GM12801 (cell line): ENCODE data around the gene BABAM2.

Experiments used
- CTCF ChIP-seq: IDR thresholded peaks from one replicate; pipeline ENCODE4 v1.5.1; 2011; ENCODE audit warnings: control low read depth; ENCODE audit not compliant: insufficient read length; ENCODE audit errors: extremely low read depth

The BABAM2 gene

GRCh38 chr2:28252311-28252710, 361.8 kb downstream of the BABAM2 start:
- TF ChIP-seq CTCF, result no peak

- no peak for TF ChIP-seq CTCF
These were observed 363.0 kb downstream of the BABAM2 start for GRCh38 chr2:28253543-28253942.

- no peak for TF ChIP-seq CTCF
These were observed 366.7 kb downstream of the BABAM2 start for GRCh38 chr2:28257182-28257581.

- TF ChIP-seq CTCF, result no peak
These were observed 373.2 kb downstream of the BABAM2 start for GRCh38 chr2:28263690-28264089.

- TF ChIP-seq CTCF, result no peak
These were observed 376.8 kb downstream of the BABAM2 start for GRCh38 chr2:28267282-28267681.

- no peak for TF ChIP-seq CTCF
These were observed 377.9 kb downstream of the BABAM2 start for GRCh38 chr2:28268386-28268785.

- TF ChIP-seq CTCF, result no peak
These were observed 378.7 kb downstream of the BABAM2 start for GRCh38 chr2:28269019-28269784.
